Measurements from ENCODE around the gene CA7.
A peak's percentile ranks its signal among the peaks of the same experiment; 100 is the strongest.
"Not testable (repeated sequence)": the region's sequence is repeated elsewhere in the genome, so short reads cannot be mapped to it uniquely, and the experiment has no call there.

Gene CA7

GRCh38 chr16:66857437-66857836 lies 13.2 kb downstream of the CA7 start:
- H3K4me3 ChIP-seq (replicated peaks; ENCODE audit: low read depth, low read length), result no peak overlapping the region
- TF ChIP-seq, protein P1, sequence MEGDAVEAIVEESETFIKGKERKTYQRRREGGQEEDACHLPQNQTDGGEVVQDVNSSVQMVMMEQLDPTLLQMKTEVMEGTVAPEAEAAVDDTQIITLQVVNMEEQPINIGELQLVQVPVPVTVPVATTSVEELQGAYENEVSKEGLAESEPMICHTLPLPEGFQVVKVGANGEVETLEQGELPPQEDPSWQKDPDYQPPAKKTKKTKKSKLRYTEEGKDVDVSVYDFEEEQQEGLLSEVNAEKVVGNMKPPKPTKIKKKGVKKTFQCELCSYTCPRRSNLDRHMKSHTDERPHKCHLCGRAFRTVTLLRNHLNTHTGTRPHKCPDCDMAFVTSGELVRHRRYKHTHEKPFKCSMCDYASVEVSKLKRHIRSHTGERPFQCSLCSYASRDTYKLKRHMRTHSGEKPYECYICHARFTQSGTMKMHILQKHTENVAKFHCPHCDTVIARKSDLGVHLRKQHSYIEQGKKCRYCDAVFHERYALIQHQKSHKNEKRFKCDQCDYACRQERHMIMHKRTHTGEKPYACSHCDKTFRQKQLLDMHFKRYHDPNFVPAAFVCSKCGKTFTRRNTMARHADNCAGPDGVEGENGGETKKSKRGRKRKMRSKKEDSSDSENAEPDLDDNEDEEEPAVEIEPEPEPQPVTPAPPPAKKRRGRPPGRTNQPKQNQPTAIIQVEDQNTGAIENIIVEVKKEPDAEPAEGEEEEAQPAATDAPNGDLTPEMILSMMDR (IDR thresholded peaks at IDR 0.05; ENCODE audit: low read length, missing control alignments), result no peak
- DNase-seq (ENCODE audit: low read depth), result no peak

DNA sequence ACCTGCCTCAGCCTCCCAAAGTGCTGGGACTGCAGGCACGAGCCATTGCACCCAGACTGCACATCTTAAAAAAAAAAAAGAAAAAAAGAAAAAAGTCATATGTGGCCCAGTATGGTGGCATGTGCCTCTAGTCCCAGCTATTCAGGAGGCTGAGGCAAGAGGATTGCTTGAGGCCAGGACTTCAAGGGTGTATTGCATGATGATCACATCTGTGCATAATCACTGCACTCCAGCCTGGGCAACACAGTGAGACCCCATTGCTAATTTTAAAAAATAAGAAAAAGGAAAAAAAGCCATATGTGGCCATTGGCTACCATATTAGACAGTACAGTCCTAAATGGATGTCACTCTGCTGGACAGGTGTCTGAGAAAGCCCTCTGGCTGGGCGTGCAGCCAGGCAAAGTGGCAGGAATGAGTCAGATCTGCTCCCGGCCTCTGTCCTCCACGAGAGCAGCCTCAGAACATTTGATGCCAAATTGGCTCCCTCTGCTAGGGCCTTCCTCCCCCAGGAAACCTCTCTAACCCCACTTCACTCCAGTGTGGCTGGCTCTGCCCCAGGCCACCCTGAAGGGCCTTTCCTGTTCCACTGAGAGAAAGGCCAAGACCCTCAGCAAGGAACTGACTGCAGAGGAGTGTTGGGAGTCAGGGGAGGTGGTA lies 14.7 kb downstream of the CA7 start:
- H3K4me3 ChIP-seq (replicated peaks; ENCODE audit: low read depth, low read length), result no peak overlapping the region
- TF ChIP-seq, protein P1 (IDR thresholded peaks at IDR 0.05; ENCODE audit: low read length, missing control alignments), result no peak
- DNase-seq (ENCODE audit: low read depth), result peak; percentile 58

- TF ChIP-seq, protein P1 (IDR thresholded peaks at IDR 0.05; ENCODE audit: low read length, missing control alignments), result no peak
- no peak for DNase-seq (ENCODE audit: low read depth)
- H3K4me3 ChIP-seq (replicated peaks; ENCODE audit: low read depth, low read length), result no peak overlapping the region
Measured at GRCh38 chr16:66859397-66860068, 15.3 kb downstream of the CA7 start.

DNA sequence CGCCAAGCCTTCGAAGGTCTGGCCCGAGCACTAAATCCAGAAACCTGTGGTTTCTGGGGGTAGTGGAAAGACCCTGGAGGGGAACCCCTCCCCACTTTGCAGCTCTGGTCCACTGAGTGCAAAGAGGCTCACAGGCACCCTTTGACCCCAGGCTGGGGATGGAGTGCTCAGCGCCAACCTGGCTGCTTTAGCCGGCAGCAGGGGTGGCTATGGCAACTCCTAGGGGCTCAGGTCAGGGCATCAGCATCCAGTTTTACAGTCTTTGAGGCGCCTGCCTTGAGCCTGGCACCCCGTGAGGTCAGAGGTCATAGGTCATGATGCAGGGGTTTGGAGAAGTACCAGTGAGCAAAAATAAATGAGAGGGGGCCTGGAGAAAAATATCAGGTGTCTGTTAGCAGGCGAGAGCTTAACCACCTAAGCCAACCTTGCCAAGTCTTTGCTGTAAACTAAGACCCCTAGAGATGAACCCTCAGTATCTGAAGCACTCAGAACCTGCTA lies 17.9 kb downstream of the CA7 start:
- DNase-seq (ENCODE audit: low read depth), result no peak
- no peak overlapping the region for H3K4me3 ChIP-seq (replicated peaks; ENCODE audit: low read depth, low read length)
- TF ChIP-seq, protein P1 (IDR thresholded peaks at IDR 0.05; ENCODE audit: low read length, missing control alignments), result no peak

DNA sequence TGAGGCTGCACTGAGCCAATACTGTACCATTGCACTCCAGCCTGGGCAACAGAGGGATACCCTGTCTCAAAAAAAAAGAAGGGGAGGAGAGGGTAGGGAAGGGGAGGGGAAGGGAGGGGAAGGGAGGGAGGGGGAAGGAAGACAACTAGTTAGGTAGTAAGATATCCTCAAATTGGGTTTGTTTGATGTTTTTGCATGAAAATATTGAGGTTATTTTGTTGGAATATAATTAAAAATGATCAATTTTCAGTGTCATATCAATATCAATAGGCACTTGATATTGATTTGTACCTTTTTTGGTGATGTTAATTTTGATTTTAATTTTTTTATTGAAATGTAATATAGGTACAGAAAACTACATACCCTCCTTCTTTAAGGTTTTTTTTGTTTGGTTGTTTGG lies 19.5 kb downstream of the CA7 start:
- TF ChIP-seq, protein P1 (IDR thresholded peaks at IDR 0.05; ENCODE audit: low read length, missing control alignments), result no peak
- H3K4me3 ChIP-seq (replicated peaks; ENCODE audit: low read depth, low read length), result no peak overlapping the region
- DNase-seq (ENCODE audit: low read depth), result no peak

DNA sequence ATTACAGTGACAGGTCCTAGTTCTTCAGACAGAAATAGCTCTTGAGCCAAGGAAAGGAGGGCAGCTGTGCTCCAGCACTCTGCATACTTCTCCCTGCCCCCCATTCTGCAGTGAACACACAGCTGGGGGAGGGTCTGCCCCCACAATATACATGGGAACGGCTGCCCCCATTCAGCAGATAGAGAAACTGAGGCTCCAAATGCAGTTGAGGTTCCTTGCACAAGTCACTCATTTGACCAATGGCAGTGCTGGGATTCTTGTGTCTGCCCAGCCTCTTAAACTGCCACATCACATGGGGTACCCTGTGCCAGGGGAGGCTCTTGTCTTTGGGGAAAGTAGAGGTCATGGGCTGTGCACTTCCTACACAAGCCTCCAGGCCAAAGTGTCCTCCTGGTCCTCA lies 25.2 kb downstream of the CA7 start:
- no peak overlapping the region for H3K4me3 ChIP-seq (replicated peaks; ENCODE audit: low read depth, low read length)
- TF ChIP-seq, protein P1 (IDR thresholded peaks at IDR 0.05; ENCODE audit: low read length, missing control alignments), result no peak
- no peak for DNase-seq (ENCODE audit: low read depth)

DNA sequence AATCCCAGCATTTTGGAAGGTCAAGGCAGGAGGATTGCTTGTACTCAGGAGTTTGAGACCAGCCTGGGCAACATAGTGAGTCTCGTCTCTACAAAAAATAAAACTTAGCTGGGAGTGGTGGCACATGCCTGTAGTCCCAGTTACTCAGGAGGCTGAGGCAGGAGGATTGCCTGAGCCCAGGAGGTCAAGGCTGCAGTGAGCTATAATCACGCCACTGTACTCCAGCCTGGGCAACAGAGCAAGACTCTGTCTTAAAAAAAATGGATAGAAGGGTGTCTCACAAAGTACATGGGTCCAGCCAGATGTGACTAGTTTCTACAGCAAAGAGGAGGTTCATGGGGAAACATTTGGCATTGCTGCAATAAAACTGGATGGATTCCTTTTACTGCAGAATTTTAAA lies 27.1 kb downstream of the CA7 start:
- not testable (repeated sequence) for DNase-seq (ENCODE audit: low read depth)

More for the DNA sequence above, 27.1 kb downstream of the CA7 start:
- not testable (repeated sequence) for H3K4me3 ChIP-seq (replicated peaks; ENCODE audit: low read depth, low read length)

Measured in fibroblast of pulmonary artery (primary cell).